Measurements from ENCODE around the gene HOXA6. TPM values are rescaled to one million over a fixed set of nuclear protein-coding genes. Genes with fewer than 3 reads are reported as not detected.

Gene HOXA6
- total RNA-seq, 1 donor from 2014 or later, result 45.6 TPM

DNA sequence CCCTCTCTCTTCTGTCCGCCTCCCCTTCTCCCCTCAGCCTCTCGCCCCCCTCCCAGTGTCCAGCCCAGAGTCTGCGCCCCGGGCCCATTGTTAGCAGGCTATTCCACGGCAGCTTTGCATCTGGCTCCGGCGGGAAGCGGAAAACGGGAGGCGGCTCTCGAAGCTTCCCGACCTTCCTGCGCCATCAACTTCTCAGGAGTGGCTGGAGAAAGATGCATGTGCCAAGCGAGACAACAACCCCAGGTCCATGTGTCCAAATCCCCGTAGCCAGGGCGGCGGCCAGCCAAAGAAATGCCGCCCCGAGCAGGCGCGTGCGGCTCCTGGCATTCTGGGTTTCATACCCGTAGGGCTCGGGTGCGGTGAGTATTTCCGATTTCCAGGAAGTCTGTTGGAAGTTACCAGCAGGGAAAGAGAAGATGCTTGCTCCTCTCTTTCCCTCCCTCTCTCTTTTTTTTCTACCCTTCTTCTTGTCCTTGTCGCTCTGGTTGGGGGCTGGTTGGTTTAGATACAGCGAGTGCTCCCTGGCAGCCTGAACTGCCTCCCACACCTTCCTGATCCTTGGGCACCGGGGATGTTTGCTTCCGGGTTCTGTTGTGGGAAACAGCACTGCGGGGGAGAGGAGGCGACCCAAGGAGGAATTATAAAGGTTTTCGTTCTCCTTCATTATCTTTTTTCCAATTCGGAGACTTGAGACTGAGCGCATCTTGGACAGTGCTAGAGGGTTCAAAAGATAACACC is 43.9 kb downstream of the HOXA6 start:
- Mint-ChIP-seq H3K9me3 (no peaks in the 10 kb centered on the region), H3K36me3 (peaks cover 20% of the 10 kb centered on the region), H3K4me3 (peak overlapping the region; percentile 98), H3K27ac (peak overlapping the region; percentile 100), H3K27me3 (ENCODE audit: low read depth) (no peaks in the 10 kb centered on the region), H3K4me1 (peaks cover 93% of the 10 kb centered on the region)
- DNase-seq (ENCODE audit: low spot score in 2 of 2, unreplicated experiment in 2 of 2), result no peak
- TF ChIP-seq, protein P1, sequence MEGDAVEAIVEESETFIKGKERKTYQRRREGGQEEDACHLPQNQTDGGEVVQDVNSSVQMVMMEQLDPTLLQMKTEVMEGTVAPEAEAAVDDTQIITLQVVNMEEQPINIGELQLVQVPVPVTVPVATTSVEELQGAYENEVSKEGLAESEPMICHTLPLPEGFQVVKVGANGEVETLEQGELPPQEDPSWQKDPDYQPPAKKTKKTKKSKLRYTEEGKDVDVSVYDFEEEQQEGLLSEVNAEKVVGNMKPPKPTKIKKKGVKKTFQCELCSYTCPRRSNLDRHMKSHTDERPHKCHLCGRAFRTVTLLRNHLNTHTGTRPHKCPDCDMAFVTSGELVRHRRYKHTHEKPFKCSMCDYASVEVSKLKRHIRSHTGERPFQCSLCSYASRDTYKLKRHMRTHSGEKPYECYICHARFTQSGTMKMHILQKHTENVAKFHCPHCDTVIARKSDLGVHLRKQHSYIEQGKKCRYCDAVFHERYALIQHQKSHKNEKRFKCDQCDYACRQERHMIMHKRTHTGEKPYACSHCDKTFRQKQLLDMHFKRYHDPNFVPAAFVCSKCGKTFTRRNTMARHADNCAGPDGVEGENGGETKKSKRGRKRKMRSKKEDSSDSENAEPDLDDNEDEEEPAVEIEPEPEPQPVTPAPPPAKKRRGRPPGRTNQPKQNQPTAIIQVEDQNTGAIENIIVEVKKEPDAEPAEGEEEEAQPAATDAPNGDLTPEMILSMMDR (IDR thresholded peaks at IDR 0.05; ENCODE audit: unreplicated experiment), result no peak

GRCh38 chr7:27102581-27103442 is 44.8 kb downstream of the HOXA6 start, which contains the start of gene HOXA2:
TSS of gene HOXA2 (minus strand) at chr7:27102683. CDS start at chr7:27102500, 183 bp downstream.
- TF ChIP-seq, protein P1 (IDR thresholded peaks at IDR 0.05; ENCODE audit: unreplicated experiment), result no peak
- H3K4me1 Mint-ChIP-seq, result peaks cover 88% of the 10 kb centered on the region
- H3K27me3 Mint-ChIP-seq (ENCODE audit: low read depth), result no peaks in the 10 kb centered on the region
- H3K9me3 Mint-ChIP-seq, result no peaks in the 10 kb centered on the region
- peak in 1 of 2 experiments; percentile 74 for DNase-seq (ENCODE audit: low spot score in 2 of 2, unreplicated experiment in 2 of 2)
- H3K36me3 Mint-ChIP-seq, result peaks cover 18% of the 10 kb centered on the region
- H3K4me3 Mint-ChIP-seq, result peak within 1 kb of the TSS; percentile 98
- H3K27ac Mint-ChIP-seq, result peak within 1 kb of the TSS; percentile 100

- Mint-ChIP-seq H3K9me3 (no peaks in the 10 kb centered on the region), H3K4me1 (peaks cover 81% of the 10 kb centered on the region), H3K27ac (peak overlapping the region; percentile 100), H3K27me3 (ENCODE audit: low read depth) (no peaks in the 10 kb centered on the region), H3K36me3 (peaks cover 16% of the 10 kb centered on the region), H3K4me3 (peak overlapping the region; percentile 98)
- peak in 1 of 2 experiments; percentile 72 for DNase-seq (ENCODE audit: low spot score in 2 of 2, unreplicated experiment in 2 of 2)
- TF ChIP-seq, protein P1 (IDR thresholded peaks at IDR 0.05; ENCODE audit: unreplicated experiment), result no peak
These were observed 45.5 kb downstream of the HOXA6 start for GRCh38 chr7:27101957-27102580.

DNA sequence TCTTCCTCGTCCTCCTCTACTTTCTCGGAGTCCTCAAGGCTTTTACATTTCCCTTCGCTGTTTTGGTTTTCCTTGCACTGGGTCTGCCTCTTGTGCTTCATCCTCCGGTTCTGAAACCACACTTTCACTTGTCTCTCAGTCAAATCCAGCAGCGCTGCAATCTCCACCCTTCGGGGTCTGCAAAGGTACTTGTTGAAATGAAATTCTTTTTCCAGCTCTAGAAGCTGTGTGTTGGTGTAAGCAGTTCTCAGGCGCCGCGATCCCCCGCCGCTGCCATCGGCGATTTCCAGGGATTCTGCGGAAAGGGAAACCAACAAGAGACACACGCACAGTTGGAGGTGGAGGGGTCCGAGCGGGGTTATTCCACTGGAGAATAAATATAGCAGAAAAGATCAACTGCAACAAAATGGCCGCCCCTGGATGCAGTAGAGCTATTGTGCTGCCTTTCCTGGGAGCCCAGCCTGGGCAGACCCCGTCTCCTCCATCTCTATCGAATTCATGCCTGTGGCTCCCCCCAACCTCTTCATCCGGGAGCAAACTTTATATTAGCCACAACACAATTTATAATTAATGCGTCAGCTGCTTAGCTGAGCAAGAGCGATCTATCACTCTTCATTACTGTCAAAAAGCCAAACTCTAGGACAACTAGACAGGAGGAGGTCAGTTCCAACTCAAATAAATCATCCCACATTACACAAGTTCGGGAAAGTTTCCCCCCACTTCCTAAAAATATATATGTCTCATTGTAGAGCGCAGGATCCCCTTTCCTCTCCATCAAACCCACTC is 46.2 kb downstream of the HOXA6 start:
- H3K4me3 Mint-ChIP-seq, result peak overlapping the region; percentile 98
- peaks cover 76% of the 10 kb centered on the region for H3K4me1 Mint-ChIP-seq
- no peaks in the 10 kb centered on the region for H3K9me3 Mint-ChIP-seq
- peak in 1 of 2 experiments; percentile 61 for DNase-seq (ENCODE audit: low spot score in 2 of 2, unreplicated experiment in 2 of 2)
- H3K27ac Mint-ChIP-seq, result peak overlapping the region; percentile 100
- TF ChIP-seq, protein P1 (IDR thresholded peaks at IDR 0.05; ENCODE audit: unreplicated experiment), result no peak
- H3K27me3 Mint-ChIP-seq (ENCODE audit: low read depth), result no peaks in the 10 kb centered on the region
- peaks cover 16% of the 10 kb centered on the region for H3K36me3 Mint-ChIP-seq

DNA sequence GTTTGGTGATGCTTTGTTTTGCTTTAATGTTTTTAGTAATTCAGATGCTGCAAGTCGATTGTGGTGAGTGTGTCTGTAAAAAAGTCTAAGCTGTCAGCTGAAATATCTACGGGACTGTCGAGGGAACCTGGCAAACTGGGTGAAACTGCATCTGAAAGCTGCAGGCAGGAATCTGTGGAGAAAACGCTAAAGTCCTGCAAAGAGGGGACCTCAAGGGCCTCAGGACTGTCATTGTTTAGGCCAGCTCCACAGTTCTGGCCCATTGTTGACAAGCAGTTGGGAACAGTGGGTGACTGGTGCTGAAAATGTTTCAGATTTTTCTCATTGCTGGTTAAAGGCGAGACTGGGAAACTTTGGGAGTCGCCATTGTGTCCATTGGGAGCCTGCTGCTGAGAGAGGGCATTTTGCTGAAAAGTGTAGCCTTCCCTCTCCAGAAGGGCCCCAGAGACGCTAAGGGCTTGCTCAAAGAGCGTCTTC is 46.8 kb downstream of the HOXA6 start:
- H3K9me3 Mint-ChIP-seq, result no peaks in the 10 kb centered on the region
- peaks cover 16% of the 10 kb centered on the region for H3K36me3 Mint-ChIP-seq
- peaks cover 70% of the 10 kb centered on the region for H3K4me1 Mint-ChIP-seq
- H3K27me3 Mint-ChIP-seq (ENCODE audit: low read depth), result no peaks in the 10 kb centered on the region
- peak overlapping the region; percentile 98 for H3K4me3 Mint-ChIP-seq
- DNase-seq (ENCODE audit: low spot score in 2 of 2, unreplicated experiment in 2 of 2), result no peak
- peak overlapping the region; percentile 100 for H3K27ac Mint-ChIP-seq
- TF ChIP-seq, protein P1 (IDR thresholded peaks at IDR 0.05; ENCODE audit: unreplicated experiment), result no peak
